GM18507 (cell line): Measurements from ENCODE around the gene NT5C3A.
"Not testable (repeated sequence)": the region's sequence is repeated elsewhere in the genome, so short reads cannot be mapped to it uniquely, and the experiment has no call there.

Source experiments
- DNase-seq: peaks from one replicate; pipeline ENCODE4 v3.0.0; 2011; ENCODE audit warnings: low read depth; ENCODE audit not compliant: insufficient read length; ENCODE audit errors: extremely low spot score
- FAIRE-seq: peaks from 2 replicates; lab custom pipeline; 2011; peaks lifted over from hg19 to GRCh38; lab: Jason Lieb, UNC

Gene NT5C3A

DNA sequence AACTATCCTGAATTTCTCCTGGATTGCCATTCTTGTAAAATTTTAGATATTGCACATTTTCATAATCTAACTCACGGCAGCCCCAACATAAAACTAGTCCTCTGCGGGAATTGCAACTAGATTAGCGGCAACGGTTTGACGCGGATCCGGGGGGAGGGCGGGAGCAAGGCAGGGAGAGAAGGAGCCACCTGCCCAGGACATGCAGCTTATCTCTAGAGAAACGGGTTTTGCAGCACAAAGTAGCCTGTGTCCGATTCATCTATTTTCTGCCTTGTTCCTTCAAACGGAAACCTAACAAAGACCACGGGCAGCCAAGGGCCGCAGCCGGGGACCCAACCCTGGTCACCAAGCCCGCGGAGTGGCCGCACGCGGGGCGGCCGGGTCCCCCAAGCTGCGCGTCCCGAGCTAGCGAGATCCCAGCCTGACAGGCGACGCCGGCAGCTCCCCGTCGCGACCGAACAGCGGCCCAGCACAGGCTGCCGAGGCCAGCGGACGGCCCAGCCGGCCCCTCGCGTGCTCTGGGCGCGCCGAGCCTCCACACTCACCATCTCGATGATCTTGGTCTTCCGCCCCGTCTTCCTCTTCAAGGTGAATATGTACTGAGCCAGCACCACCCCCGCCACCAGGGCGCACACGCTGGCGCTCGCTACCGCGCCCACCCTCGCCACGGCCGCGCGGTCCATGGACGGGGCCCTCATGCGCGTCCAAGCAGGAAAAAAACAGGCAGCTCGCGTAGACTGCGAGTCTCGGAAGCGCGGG, at the start of gene NT5C3A:
NT5C3A (minus strand) TSS at position 754 of the 759 bp plus-strand sequence; CDS start at position 683, 71 bp downstream.
- no peak for DNase-seq
- no peak for FAIRE-seq

- FAIRE-seq (no peak), DNase-seq (no peak)
Observed at GRCh38 chr7:33111614-33112013, 49.0 kb upstream of the NT5C3A start.

DNA sequence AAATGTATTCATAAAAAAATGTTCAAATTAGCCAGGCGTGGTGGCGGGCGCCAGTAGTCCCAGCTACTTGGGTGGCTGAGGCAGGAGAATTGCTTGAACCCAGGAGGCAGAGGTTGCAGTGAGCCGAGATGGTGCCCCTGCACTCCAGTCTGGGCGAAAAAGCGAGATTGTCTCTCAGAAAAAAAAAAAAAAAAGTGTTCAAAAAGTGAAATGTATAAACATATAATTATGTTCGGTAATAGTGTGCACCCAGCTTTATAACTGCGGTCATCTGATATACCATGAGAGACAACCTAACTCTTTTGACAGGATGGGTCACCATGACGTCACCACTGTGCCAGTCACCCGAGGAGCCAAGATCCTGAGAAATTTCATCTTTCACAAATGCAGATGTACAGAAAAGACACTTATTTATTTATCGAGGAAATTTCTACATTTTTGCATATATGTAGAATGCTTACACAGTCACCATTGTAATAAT, 47.2 kb upstream of the NT5C3A start:
- DNase-seq (no peak), FAIRE-seq (no peak)

GRCh38 chr7:33109005-33109757, 46.6 kb upstream of the NT5C3A start, which contains the start of gene RP9:
TSS of gene RP9 (minus strand) at chr7:33109404. CDS start at chr7:33109372, 32 bp downstream.
- FAIRE-seq (no peak), DNase-seq (peak; percentile 55)

- DNase-seq (no peak), FAIRE-seq (peak; percentile 56)
Observed at GRCh38 chr7:33108554-33109004, 46.0 kb upstream of the NT5C3A start.

- no peak for DNase-seq
- peak; percentile 80 for FAIRE-seq
Observed at GRCh38 chr7:33107136-33108066, 44.8 kb upstream of the NT5C3A start.

GRCh38 chr7:33101906-33102305, 39.3 kb upstream of the NT5C3A start:
- no peak for FAIRE-seq
- DNase-seq, result no peak

DNA sequence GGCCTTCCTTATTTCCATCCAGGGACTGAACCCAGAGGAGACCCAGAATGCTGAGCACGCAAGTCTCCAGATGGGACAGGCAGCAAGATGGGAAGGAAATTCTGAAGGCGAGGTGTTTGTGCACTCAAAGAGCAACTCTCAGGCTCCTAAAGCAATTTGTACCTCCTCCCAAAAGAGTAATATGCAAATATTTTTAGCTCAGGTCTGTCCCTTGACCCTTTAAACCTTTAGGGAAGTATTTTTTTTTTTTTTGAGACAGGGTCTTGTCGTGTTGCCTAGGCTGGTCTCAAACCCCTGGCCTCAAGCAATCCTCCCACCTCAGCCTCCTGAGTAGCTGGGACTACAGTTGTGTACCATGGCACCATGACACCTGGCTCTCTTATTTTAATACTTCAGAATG, 38.2 kb upstream of the NT5C3A start:
- no peak for DNase-seq
- no peak for FAIRE-seq

GRCh38 chr7:33099154-33099940, 36.8 kb upstream of the NT5C3A start:
- FAIRE-seq (no peak), DNase-seq (no peak)

- not testable (repeated sequence) for DNase-seq
- FAIRE-seq, result peak; percentile 60
Observed at GRCh38 chr7:33094745-33095275, 32.2 kb upstream of the NT5C3A start.

DNA sequence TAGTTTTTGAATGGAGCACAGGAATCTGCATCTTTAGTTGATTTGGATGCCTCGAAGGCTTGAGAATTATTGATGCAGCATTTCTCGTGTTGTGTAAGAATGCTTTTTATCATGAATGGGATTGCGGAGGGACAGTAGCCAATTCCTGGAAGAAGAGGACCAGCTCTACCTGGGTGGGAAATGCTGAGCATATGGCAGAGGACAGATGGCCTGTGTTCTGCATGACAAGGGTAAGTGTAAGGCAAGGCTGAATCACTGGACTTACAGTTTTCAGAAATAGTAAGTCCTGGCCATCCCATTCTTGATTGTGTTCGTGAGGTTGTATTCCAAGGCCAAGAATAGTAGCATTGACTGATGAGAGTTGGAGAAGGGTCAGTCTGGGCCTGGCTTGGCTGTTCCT, 30.7 kb upstream of the NT5C3A start:
- DNase-seq, result no peak
- FAIRE-seq, result no peak

DNA sequence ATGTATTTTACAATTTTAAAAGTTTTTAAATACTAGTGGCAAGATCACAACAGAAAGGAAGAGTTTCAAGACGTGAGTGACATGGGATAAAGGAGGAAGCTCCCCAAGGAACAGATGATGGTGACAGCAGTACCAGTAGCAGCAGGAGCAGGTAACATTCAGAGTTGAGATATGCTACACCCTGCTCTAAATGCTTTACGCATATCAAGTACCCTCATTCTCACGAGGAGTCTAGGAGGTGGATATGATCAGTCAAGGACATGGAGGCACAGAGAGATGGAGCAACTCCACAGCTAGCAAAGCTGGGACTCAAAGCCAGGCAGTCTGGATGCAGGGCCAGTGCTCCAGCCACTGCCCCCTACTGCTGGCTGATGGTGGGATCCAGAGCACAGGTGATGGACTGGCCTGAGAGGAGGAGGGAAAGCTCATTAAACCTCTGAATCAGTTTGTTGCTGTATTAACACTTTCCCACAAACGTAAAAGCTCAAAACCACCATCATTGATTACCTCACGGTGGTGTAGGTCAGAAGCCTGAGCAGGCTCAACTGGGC, 29.1 kb upstream of the NT5C3A start:
- no peak for FAIRE-seq
- no peak for DNase-seq

DNA sequence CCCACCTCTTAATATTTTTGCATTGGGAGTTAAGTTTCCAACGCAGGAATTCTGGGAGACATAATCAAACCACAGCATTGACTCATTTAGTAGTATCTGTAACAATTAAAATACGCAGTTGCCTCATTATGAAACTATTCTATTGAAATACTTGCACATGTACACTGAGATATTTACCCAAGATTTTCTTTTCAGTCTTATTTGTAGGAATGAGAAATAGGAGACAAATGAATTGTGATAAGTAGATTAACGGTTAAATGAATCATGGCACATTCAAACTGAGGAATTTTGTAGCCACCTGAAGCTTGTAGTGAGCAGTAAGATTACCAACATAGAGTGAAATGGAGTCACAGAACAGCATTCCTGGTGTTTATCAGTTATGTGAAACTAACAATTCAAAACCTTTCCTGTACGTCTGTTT, 28.5 kb upstream of the NT5C3A start:
- no peak for FAIRE-seq

DNA sequence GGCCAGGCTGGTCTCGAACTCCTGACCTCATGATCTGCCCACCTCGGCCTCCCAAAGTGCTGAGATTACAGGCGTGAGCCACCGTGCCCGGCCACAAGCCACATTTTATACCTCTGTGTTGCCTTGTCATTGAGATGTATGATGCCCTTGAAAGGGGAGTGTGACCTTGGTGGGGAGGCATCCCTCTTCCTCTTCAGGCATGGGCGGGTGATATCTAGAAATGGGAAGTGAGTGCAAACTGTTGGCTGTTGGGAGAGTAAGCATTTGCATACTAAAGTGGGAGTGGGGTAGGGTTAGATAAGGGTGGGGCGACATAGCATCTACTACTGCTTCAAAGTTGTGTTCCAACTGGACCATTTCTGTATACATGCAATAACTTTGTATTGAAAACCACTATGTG, 26.6 kb upstream of the NT5C3A start:
- FAIRE-seq, result no peak
- DNase-seq, result no peak

More for the DNA sequence above, 28.5 kb upstream of the NT5C3A start:
- no peak for DNase-seq

DNA sequence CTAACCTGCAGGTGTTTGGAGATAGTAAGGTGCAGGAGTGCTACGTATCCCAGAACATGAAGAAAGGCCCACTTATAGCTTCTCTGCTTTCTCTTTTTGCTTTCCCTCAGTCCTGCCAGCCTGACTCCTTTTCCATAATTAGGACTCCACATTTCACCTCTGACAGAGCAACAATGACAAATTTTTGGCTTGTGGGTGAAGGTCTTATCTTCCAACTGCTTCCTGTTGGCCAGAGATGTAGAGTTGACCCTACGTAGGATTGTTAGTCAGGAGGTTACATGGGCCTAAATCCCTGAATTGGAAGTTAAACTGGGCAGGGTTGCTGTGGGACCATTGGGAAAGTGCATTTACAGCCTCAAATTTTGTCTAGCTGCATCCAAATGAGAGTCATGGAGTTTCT, 25.3 kb upstream of the NT5C3A start:
- DNase-seq (no peak), FAIRE-seq (no peak)

- DNase-seq (no peak), FAIRE-seq (no peak)
Observed at GRCh38 chr7:33087356-33087755, 24.8 kb upstream of the NT5C3A start.

DNA sequence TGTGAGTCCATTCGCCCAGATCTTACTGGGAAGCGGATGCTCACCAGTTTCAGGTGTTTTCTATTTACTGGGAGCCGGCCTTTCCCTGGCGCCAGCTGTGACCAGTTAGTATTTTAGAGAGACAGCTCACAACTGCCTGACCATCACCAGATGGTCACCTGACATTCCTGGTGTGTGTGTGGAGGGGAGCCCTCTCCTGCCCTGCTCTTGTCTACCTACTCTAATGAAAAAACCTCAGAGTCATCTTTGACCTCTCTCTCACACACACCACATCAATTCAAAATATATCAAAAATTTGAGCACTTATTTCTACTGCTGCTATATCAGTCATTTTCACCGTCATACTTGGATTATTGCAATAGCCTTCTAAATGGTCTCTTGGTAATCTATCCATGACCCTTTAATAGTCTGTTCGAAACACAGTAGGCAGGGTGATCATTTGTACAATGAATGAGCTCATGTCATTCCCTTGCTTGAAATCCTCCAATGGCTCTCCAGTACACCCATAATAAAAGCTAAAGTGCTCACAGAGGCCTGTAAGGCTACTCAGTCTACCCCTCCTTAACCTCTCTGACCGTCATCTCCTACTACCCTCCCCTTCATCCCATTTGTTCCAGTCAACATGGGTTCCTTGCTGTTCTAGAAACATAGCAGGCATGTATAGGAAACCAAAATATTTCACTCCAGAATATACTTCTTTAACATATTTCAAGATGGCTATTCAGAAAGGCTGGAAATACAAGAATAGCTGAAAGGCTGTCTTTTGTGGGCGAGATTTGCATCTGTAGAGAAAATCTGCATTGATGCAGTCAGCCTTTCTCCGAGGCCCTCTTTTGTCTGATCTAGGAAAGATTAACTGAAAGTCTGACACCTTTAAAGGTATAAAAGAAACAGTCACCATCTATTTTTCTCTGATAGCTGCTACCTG, 17.5 kb upstream of the NT5C3A start:
- FAIRE-seq, result no peak
- DNase-seq, result no peak
